ENCODE measurements around the gene XDH.

DNA sequence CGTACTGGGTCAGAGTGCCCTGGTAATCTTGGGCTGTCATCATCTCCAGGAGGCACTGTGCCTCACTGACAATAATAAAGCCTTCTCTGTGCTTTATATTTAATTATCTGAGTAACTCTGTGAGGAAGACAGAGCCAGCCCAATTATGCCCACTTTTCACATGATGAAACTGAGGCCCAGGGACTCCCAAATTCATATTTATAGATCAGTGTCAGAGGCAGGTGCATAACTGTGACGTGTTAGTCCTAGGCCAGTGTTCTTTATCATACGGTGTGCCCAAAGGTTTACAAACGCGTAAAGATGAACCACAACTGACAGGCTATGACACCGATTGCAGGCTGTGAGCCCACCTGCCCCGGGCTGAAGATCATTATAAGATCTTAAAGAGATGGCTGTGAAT lies 65.4 kb downstream of the XDH start:
- TF ChIP-seq, protein P1, sequence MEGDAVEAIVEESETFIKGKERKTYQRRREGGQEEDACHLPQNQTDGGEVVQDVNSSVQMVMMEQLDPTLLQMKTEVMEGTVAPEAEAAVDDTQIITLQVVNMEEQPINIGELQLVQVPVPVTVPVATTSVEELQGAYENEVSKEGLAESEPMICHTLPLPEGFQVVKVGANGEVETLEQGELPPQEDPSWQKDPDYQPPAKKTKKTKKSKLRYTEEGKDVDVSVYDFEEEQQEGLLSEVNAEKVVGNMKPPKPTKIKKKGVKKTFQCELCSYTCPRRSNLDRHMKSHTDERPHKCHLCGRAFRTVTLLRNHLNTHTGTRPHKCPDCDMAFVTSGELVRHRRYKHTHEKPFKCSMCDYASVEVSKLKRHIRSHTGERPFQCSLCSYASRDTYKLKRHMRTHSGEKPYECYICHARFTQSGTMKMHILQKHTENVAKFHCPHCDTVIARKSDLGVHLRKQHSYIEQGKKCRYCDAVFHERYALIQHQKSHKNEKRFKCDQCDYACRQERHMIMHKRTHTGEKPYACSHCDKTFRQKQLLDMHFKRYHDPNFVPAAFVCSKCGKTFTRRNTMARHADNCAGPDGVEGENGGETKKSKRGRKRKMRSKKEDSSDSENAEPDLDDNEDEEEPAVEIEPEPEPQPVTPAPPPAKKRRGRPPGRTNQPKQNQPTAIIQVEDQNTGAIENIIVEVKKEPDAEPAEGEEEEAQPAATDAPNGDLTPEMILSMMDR (IDR thresholded peaks at IDR 0.05): no peak
- TF ChIP-seq FOSL2 (IDR thresholded peaks at IDR 0.05; ENCODE audit: borderline replicate concordance, low read depth) (no peak), POLR2AphosphoS5 (IDR thresholded peaks at IDR 0.05; ENCODE audit: low read depth, low read length) (no peak), FOXM1 (IDR thresholded peaks at IDR 0.05; ENCODE audit: low read depth) (no peak), YY1 (IDR thresholded peaks at IDR 0.05; ENCODE audit: low read depth) (no peak)
- TF ChIP-seq, protein P2, sequence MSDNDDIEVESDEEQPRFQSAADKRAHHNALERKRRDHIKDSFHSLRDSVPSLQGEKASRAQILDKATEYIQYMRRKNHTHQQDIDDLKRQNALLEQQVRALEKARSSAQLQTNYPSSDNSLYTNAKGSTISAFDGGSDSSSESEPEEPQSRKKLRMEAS (IDR thresholded peaks at IDR 0.05; ENCODE audit: low read depth): no peak
- TF ChIP-seq, protein P3, sequence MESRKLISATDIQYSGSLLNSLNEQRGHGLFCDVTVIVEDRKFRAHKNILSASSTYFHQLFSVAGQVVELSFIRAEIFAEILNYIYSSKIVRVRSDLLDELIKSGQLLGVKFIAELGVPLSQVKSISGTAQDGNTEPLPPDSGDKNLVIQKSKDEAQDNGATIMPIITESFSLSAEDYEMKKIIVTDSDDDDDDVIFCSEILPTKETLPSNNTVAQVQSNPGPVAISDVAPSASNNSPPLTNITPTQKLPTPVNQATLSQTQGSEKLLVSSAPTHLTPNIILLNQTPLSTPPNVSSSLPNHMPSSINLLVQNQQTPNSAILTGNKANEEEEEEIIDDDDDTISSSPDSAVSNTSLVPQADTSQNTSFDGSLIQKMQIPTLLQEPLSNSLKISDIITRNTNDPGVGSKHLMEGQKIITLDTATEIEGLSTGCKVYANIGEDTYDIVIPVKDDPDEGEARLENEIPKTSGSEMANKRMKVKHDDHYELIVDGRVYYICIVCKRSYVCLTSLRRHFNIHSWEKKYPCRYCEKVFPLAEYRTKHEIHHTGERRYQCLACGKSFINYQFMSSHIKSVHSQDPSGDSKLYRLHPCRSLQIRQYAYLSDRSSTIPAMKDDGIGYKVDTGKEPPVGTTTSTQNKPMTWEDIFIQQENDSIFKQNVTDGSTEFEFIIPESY (IDR thresholded peaks at IDR 0.05; ENCODE audit: borderline replicate concordance, low read depth): no peak

Data from SK-N-SH (cell line).